GM12872 (cell line): ENCODE data around the gene CFAP119.

Experiments used
- TF ChIP-seq, protein P1 (sequence below): IDR thresholded peaks from 3 replicates; pipeline ENCODE4 v1.5.1; 2011; ENCODE audit warnings: low read depth, mild to moderate bottlenecking, low read length, moderate library complexity; ENCODE audit not compliant: insufficient read depth

Gene CFAP119

GRCh38 chr16:30768583-30769181 is 6.8 kb upstream of the CFAP119 start:
- TF ChIP-seq, protein P1, sequence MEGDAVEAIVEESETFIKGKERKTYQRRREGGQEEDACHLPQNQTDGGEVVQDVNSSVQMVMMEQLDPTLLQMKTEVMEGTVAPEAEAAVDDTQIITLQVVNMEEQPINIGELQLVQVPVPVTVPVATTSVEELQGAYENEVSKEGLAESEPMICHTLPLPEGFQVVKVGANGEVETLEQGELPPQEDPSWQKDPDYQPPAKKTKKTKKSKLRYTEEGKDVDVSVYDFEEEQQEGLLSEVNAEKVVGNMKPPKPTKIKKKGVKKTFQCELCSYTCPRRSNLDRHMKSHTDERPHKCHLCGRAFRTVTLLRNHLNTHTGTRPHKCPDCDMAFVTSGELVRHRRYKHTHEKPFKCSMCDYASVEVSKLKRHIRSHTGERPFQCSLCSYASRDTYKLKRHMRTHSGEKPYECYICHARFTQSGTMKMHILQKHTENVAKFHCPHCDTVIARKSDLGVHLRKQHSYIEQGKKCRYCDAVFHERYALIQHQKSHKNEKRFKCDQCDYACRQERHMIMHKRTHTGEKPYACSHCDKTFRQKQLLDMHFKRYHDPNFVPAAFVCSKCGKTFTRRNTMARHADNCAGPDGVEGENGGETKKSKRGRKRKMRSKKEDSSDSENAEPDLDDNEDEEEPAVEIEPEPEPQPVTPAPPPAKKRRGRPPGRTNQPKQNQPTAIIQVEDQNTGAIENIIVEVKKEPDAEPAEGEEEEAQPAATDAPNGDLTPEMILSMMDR = no peak

- TF ChIP-seq, protein P1 = no peak
Measured at GRCh38 chr16:30767767-30768465, 6.1 kb upstream of the CFAP119 start.

DNA sequence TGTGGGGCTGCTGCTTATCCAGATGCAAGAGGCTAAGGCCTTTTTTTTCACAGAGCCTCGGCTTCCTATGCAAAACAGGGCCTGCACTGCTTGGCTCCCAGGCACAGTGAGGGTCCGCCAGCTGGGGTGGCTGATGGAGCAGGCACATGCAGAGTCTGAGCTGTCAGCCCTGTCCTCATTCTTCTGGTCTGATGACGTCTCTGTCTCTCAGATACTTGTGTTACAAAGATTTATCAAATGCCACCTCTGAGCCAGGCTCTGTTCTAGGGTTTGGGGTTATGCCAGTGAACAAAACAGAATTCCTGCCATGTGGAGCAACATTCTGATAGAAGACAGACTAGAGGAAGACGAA is 5.0 kb upstream of the CFAP119 start:
- TF ChIP-seq, protein P1 = no peak

GRCh38 chr16:30766206-30766932 is 4.5 kb upstream of the CFAP119 start:
- TF ChIP-seq, protein P1 = no peak

DNA sequence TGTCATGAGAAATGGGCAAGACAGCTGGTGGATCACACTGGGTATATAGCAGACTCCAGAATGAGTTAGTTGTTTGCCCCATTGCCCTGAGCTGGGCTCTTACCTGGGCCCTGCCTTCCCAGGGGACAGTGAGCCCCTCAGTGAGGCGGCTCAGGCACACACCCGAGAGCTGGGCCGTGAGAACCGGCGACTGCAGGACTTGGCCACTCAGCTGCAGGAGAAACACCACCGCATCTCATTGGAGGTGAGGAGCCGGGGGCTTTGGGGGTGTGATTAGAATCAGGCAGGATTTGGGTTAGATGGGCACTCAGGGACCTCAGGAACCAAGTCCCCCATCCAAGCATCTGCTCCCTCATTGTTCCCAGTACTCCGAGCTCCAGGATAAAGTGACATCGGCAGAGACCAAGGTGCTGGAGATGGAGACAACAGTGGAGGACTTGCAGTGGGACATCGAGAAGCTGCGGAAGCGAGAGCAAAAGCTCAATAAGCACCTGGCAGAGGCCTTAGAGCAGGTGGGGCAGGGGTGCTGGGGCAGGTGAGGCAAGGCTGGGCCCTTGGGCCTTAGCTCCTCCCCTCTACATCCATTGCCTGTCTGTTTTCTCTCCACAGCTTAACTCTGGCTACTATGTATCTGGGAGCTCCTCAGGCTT is 3.1 kb upstream of the CFAP119 start:
- TF ChIP-seq, protein P1 = no peak

GRCh38 chr16:30764086-30764485 is 2.2 kb upstream of the CFAP119 start:
- TF ChIP-seq, protein P1 = no peak
